HepG2 (cell line): Measurements from ENCODE around the gene FBF1. TPM values are rescaled to one million over a fixed set of nuclear protein-coding genes. Genes with fewer than 3 reads are reported as not detected.
A peak's percentile ranks its signal among the peaks of the same experiment; 100 is the strongest.

ENCODE experiments used
- ATF7 ChIP-seq, 2 experiments: fragments of 450-650 bp in 1 of 2; sonication (generic) in 1 of 2; formaldehyde crosslinking in 1 of 2; IDR thresholded peaks; 2 replicates each; pipeline versions ENCODE4 v1.4.0 to v1.6.1; 2016 to 2020; ENCODE audit warnings: antibody characterized with exemption in 1 of 2, mild to moderate bottlenecking in 1 of 2, missing genetic modification reagents in 1 of 2
- EP300 ChIP-seq, 3 experiments: sonication (generic) in 1 of 3; formaldehyde crosslinking in 1 of 3; IDR thresholded peaks; 2 replicates each; pipeline versions ENCODE4 v1.5.1 to v1.6.1; 2011 to 2020; ENCODE audit warnings: low read depth in 2 of 3, low read length in 2 of 3, borderline replicate concordance in 1 of 3, improper control_type of control experiment in 1 of 3, mild to moderate bottlenecking in 1 of 3, missing genetic modification reagents in 1 of 3, moderate library complexity in 1 of 3
- ETV6 ChIP-seq: sonication (generic); formaldehyde crosslinking; conservative IDR thresholded peaks from 2 replicates; pipeline ENCODE4 v1.4.0; 2020; ENCODE audit warnings: missing genetic modification reagents
- GATAD1 ChIP-seq: IDR thresholded peaks from 2 replicates; pipeline ENCODE4 v1.6.1; 2016; ENCODE audit warnings: missing genetic modification reagents, missing compliant biosample characterization
- KDM1A ChIP-seq: IDR thresholded peaks from 2 replicates; pipeline ENCODE4 v1.6.1; 2016; ENCODE audit warnings: missing compliant biosample characterization
- MIXL1 ChIP-seq: IDR thresholded peaks from 2 replicates; pipeline ENCODE4 v1.6.1; 2016
- MTF1 ChIP-seq: sonication (generic); formaldehyde crosslinking; IDR thresholded peaks from 2 replicates; pipeline ENCODE4 v1.5.0; 2020; ENCODE audit warnings: missing genetic modification reagents
- NFRKB ChIP-seq: fragments of 450-650 bp; IDR thresholded peaks from 2 replicates; pipeline ENCODE4 v1.6.1; 2017
- RARG ChIP-seq: sonication (generic); formaldehyde crosslinking; IDR thresholded peaks from 2 replicates; pipeline ENCODE4 v1.4.0; 2020; ENCODE audit warnings: low read depth, mild to moderate bottlenecking, missing genetic modification reagents
- RFX1 ChIP-seq: fragments of 450-650 bp; IDR thresholded peaks from 2 replicates; pipeline ENCODE4 v1.6.1; 2017
- STAT5B ChIP-seq: sonication (generic); formaldehyde crosslinking; IDR thresholded peaks from 2 replicates; pipeline ENCODE4 v1.4.0; 2020; ENCODE audit warnings: missing genetic modification reagents
- ZFAT ChIP-seq: sonication (generic); formaldehyde crosslinking; conservative IDR thresholded peaks from 2 replicates; pipeline ENCODE4 v1.8.1; 2023; ENCODE audit warnings: missing genetic modification reagents, inconsistent platforms
- ZNF224 ChIP-seq: sonication (generic); formaldehyde crosslinking; IDR thresholded peaks from 2 replicates; pipeline ENCODE4 v1.5.0; 2020; ENCODE audit warnings: mild to moderate bottlenecking, missing genetic modification reagents
- ZNF235 ChIP-seq: sonication (generic); formaldehyde crosslinking; IDR thresholded peaks from 2 replicates; pipeline ENCODE4 v1.8.1; 2023; ENCODE audit warnings: mild to moderate bottlenecking, missing genetic modification reagents, borderline replicate concordance
- ZNF501 ChIP-seq: sonication (generic); formaldehyde crosslinking; IDR thresholded peaks from 2 replicates; pipeline ENCODE4 v1.5.1; 2020; ENCODE audit warnings: mild to moderate bottlenecking, moderate library complexity, missing genetic modification reagents
- ZNF644 ChIP-seq: IDR thresholded peaks from 2 replicates; pipeline ENCODE4 v1.6.1; 2016; ENCODE audit warnings: low read depth
- ZSCAN25 ChIP-seq: sonication (generic); formaldehyde crosslinking; IDR thresholded peaks from 2 replicates; pipeline ENCODE4 v1.8.0; 2022; ENCODE audit warnings: mild to moderate bottlenecking, missing genetic modification reagents
- ZSCAN31 ChIP-seq: sonication (generic); formaldehyde crosslinking; IDR thresholded peaks from 2 replicates; pipeline ENCODE4 v1.5.0; 2020; ENCODE audit warnings: low read depth, mild to moderate bottlenecking, missing genetic modification reagents
- polyA plus RNA-seq, 8 experiments: library from polyadenylated mRNA; depleted of rRNA in 3 of 8; stranded (reverse) in 7 of 8; unstranded in 1 of 8; fragments of >200 nt; fragmentation: Illumina TruSeq in 4 of 8; extraction: Trizol in 4 of 8; gene quantifications; 2 replicates each; pipeline versions ENCODE4 v1.2.1 to v1.2.3, GENCODE V29; 2011 to 2016; ENCODE audit warnings: low read depth in 4 of 8, missing spikeins in 1 of 8, mixed read lengths in 1 of 8; ENCODE audit not compliant: insufficient read depth in 1 of 8
- total RNA-seq, 5 experiments: library from RNA; depleted of rRNA; stranded (reverse); fragments of >200 nt; fragmentation: Illumina TruSeq; extraction: Trizol; gene quantifications; 2 replicates each; pipeline ENCODE4 v1.2.3, GENCODE V29; 2016; ENCODE audit warnings: low read depth in 1 of 5
- TF ChIP-seq, protein P1 (sequence below): sonication (generic); formaldehyde crosslinking; IDR thresholded peaks from 2 replicates; pipeline ENCODE4 v1.5.1; 2020; ENCODE audit warnings: mild to moderate bottlenecking, missing genetic modification reagents, borderline replicate concordance
- TF ChIP-seq, protein P2 (sequence below): sonication (generic); formaldehyde crosslinking; IDR thresholded peaks from 2 replicates; pipeline ENCODE4 v1.8.0; 2022; ENCODE audit warnings: missing genetic modification reagents, low read depth, mild to moderate bottlenecking, borderline replicate concordance
- TF ChIP-seq, protein P3 (sequence below): sonication (generic); formaldehyde crosslinking; IDR thresholded peaks from 2 replicates; pipeline ENCODE4 v1.5.0; 2020; ENCODE audit warnings: mild to moderate bottlenecking, low read depth, missing genetic modification reagents, borderline replicate concordance
- TF ChIP-seq, protein P4 (sequence below): sonication (generic); formaldehyde crosslinking; IDR thresholded peaks from 2 replicates; pipeline ENCODE4 v1.4.0; 2020; ENCODE audit warnings: missing genetic modification reagents, mild to moderate bottlenecking, borderline replicate concordance

FBF1 gene
- total and polyA plus RNA-seq, 2 of the 13 experiments (the other 11 are each of a cell fraction or from before 2014, with no cell fraction given), result 2.4 to 8.1 TPM

DNA sequence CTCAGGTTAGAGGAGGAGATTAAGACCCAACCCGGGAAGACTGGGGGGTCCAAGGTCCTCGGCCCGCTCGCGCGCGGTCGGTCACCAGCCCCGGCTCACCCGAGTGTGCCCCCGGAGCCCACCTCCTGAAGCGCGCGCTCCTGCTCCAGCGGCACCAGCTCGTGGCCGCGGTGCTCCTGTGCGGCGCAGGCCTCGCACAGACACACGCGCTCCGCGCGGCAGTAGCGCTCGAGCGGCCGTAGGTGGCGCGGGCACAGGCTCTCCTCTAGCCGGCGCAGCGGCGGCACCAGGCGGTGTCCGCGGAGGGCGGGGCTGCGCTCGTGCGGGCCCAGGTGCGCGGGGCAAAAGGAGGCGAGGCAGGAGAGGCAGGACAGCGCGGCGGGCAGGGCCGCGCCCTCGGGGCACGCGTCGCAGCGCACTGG, 63.1 kb downstream of the FBF1 start (continued):
- TF ChIP-seq, protein P1, sequence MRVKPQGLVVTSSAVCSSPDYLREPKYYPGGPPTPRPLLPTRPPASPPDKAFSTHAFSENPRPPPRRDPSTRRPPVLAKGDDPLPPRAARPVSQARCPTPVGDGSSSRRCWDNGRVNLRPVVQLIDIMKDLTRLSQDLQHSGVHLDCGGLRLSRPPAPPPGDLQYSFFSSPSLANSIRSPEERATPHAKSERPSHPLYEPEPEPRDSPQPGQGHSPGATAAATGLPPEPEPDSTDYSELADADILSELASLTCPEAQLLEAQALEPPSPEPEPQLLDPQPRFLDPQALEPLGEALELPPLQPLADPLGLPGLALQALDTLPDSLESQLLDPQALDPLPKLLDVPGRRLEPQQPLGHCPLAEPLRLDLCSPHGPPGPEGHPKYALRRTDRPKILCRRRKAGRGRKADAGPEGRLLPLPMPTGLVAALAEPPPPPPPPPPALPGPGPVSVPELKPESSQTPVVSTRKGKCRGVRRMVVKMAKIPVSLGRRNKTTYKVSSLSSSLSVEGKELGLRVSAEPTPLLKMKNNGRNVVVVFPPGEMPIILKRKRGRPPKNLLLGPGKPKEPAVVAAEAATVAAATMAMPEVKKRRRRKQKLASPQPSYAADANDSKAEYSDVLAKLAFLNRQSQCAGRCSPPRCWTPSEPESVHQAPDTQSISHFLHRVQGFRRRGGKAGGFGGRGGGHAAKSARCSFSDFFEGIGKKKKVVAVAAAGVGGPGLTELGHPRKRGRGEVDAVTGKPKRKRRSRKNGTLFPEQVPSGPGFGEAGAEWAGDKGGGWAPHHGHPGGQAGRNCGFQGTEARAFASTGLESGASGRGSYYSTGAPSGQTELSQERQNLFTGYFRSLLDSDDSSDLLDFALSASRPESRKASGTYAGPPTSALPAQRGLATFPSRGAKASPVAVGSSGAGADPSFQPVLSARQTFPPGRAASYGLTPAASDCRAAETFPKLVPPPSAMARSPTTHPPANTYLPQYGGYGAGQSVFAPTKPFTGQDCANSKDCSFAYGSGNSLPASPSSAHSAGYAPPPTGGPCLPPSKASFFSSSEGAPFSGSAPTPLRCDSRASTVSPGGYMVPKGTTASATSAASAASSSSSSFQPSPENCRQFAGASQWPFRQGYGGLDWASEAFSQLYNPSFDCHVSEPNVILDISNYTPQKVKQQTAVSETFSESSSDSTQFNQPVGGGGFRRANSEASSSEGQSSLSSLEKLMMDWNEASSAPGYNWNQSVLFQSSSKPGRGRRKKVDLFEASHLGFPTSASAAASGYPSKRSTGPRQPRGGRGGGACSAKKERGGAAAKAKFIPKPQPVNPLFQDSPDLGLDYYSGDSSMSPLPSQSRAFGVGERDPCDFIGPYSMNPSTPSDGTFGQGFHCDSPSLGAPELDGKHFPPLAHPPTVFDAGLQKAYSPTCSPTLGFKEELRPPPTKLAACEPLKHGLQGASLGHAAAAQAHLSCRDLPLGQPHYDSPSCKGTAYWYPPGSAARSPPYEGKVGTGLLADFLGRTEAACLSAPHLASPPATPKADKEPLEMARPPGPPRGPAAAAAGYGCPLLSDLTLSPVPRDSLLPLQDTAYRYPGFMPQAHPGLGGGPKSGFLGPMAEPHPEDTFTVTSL (CRISPR knock-in tag), result no peak
- TF ChIP-seq ZNF644 (CRISPR knock-in tag) (no peak), RFX1 (no peak), ATF7 (IDR thresholded peaks at IDR 0.05) (no peak), ATF7 (CRISPR knock-in tag; IDR thresholded peaks at IDR 0.05) (peak; percentile 69; the same call in 1 of the 2 replicates), ZSCAN25 (CRISPR knock-in tag) (no peak; the same call in none of the 2 replicates), MIXL1 (no peak), ZNF501 (CRISPR knock-in tag) (no peak), EP300 (IDR thresholded peaks at IDR 0.05; ENCODE audit: low read depth in 2 of 2, low read length in 2 of 2) (0 out of 4 replicates have a peak, but pooled peaks of 1 of the 2 experiments have one; percentile 22), EP300 (CRISPR knock-in tag; IDR thresholded peaks at IDR 0.05; ENCODE audit: borderline replicate concordance) (no peak), RARG (CRISPR knock-in tag) (0 out of 2 replicates have a peak, but pooled peaks have one; percentile 95), ZNF224 (CRISPR knock-in tag) (no peak), KDM1A (CRISPR knock-in tag) (peak; percentile 46; the same call in 1 of the 2 replicates), STAT5B (CRISPR knock-in tag) (peak; percentile 45; the same call in 1 of the 2 replicates), ZNF235 (CRISPR knock-in tag) (peak; percentile 69; the same call in 1 of the 2 replicates), ETV6 (CRISPR knock-in tag) (0 out of 2 replicates have a peak, but pooled peaks have one; percentile 54), ZSCAN31 (peak; percentile 48; the same call in 1 of the 2 replicates), ZFAT (CRISPR knock-in tag) (no peak), NFRKB (no peak), GATAD1 (CRISPR knock-in tag) (no peak), MTF1 (CRISPR knock-in tag) (no peak; the same call in 1 of the 2 replicates)
- TF ChIP-seq, protein P2, sequence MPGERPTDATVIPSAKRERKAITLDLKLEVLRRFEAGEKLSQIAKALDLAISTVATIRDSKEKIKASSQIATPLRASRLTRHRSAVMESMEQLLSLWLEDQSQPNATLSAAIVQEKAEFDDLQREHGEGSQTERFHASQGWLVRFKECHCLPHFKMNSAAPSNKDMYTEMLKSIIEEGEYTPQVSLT (CRISPR knock-in tag), result no peak
- TF ChIP-seq, protein P3, sequence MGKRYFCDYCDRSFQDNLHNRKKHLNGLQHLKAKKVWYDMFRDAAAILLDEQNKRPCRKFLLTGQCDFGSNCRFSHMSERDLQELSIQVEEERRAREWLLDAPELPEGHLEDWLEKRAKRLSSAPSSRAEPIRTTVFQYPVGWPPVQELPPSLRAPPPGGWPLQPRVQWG, result no peak
- TF ChIP-seq, protein P4, sequence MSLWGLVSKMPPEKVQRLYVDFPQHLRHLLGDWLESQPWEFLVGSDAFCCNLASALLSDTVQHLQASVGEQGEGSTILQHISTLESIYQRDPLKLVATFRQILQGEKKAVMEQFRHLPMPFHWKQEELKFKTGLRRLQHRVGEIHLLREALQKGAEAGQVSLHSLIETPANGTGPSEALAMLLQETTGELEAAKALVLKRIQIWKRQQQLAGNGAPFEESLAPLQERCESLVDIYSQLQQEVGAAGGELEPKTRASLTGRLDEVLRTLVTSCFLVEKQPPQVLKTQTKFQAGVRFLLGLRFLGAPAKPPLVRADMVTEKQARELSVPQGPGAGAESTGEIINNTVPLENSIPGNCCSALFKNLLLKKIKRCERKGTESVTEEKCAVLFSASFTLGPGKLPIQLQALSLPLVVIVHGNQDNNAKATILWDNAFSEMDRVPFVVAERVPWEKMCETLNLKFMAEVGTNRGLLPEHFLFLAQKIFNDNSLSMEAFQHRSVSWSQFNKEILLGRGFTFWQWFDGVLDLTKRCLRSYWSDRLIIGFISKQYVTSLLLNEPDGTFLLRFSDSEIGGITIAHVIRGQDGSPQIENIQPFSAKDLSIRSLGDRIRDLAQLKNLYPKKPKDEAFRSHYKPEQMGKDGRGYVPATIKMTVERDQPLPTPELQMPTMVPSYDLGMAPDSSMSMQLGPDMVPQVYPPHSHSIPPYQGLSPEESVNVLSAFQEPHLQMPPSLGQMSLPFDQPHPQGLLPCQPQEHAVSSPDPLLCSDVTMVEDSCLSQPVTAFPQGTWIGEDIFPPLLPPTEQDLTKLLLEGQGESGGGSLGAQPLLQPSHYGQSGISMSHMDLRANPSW (CRISPR knock-in tag), result no peak
